ENCODE measurements around the gene USP49.

USP49 gene

DNA sequence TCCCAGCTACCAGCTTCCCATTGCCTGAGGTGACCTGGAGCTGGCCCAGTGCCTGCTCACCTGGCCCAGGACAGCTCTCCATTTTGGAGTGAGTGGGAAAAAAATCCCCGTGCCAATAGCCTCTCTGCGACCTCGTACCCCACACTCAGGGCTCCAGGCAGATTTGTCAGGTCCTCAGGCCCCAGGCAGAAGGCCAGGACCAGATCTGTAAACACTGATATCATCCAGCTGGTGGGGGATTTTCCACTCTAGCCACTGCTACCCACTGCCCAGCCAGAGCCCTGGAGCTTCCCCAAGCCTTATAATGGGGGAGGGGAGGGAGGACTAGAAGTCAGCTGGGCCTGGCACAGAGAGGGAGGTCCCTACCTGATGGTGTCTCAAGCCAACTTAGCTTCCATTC, 146.6 kb downstream of the USP49 start:
- DNase-seq, result no peak

DNA sequence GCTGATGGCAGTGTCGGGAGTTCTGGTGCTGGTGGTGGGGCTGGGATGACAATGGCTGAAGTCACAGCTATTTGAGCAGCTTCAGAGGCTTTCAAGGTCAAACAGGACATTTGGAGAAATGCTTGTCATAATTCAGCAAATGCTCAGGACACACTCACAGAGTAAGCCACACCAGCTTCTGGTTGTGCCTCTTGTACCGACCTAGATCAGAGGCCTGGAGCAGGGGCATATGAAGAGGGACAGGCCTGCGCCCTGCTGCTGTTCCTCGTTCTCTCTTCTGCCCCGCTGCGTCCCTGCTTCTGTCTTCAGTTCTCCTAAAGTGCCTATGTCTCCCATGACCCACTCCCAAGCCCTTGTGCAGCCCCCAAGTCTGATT, 147.1 kb downstream of the USP49 start:
- no peak for DNase-seq

DNA sequence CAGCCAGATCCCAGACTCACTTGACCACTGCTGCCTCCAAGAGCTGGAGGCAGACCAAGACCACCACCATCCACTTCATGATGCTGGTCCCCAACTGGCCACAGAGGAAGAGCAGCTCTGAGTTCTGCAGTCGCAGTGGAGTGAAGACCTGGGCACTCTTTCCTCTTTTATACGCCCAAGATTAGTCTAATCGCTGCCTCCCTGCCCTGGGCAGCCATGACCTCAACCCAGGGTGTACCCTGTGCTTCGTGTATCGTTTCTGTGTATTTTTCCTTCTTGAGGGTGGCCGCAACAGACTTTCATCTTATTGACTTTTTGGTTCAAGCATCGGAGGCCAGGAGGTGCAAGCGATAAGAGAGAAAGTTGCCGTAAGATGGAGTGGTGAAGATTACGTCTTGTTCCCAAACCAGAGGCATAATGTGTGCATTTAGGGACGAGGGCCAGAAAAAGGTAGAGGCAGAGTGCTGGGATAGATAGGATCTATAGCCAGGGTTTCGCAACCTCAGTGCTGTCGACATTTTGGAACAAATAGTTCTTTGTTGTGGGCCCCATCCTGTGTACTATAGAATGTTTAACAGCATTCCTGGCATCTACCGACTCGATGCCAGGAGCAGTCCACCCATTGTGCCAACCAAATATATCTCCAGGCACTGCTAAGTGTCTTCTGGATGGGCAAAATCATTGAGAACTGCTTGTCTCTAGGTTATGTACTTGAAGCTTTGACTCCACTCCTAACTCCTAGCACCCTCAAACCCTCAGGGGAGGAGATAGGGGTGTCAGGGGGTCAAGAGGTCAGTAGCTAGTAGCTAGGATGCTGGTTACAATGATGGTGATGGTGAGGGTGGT, 147.7 kb downstream of the USP49 start, which contains the start of gene PGC:
TSS of gene PGC (minus strand) at position 142 of the 846 bp plus-strand sequence. CDS start at position 79, 63 bp downstream.
- no peak for DNase-seq

DNA sequence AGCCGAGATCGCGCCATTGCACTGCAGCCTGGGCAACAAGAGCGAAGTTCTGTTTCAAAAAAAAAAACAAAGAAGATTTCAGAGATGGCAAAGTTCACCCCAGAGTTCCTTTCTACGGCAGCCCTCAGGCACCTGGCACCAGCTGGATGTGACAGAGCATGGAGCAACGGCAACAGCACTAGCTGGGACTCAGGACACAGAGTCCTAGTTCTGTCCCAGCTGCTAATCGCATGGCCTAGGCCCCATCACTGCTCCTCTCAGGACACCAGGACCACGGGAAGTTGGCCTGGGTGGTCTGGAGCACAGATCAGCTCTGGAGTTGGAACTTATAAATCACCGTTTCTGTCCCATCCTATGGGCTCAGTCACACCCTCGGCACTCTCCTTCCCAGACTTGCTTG, 149.1 kb downstream of the USP49 start:
- DNase-seq, result no peak

DNA sequence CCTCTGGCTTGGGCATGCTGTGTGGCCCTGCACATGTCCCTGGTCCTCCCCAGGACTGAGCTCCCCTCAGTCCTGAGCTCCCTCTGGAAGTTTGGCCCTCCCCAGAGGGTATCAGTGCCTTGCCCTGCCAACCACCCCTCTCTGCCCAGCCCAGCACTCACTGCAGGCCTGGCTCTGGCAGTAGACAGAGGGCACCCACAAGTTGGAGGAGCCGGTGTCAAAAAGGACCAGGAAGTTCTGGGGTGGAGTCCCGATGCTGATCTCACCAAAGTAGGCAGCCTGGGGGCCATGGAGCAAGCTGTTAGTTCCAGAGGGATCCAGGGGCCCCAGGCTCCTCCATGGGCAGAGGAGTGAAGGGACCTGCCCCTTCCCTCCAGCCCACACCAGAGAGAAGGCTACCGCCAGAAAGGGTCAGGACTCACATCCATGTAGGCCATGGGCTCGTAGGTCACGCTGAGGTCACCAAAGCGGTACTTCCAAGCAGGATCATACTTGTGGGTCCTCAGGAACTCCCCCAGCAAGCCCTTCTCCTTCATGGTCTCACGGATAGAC, 150.9 kb downstream of the USP49 start:
- no peak for DNase-seq

DNA sequence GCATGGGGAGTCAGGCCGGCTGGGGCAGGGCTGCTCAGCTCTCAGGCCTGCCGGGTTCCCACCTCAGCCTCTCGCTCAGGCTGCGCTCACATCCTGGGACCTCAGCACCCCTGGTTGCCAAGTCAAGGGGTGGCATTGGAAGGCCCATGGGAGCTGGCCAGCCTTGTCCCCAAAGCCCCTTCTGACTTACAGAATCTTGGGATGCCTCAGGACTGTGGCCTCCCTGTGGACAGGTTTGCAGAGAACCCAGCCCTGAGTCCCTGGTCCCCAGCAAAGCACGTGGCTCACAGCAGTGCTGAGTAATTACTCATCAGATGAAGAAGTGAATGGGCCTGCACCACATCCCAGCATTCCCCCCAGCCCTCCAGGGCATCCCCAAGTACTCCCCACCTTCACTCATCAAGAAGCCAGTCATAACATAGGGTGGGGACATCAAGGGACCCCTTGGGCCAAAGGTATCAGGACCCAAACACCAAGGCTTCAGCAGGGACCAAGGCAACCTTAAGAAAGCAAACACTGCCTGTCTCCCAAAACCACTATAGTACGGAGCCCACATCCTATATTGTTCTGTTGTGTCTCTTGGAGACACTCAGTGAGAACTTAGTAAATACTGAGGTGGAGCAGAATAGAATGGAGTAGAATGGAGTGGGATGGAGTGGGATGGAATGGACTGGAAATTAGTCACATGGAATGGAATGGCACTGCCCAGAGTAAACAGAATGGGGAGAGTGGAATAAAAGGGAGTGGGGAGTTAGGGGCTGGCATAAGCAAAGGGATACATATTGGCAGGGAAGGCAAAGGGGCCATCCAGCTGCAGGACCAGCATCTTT, 151.6 kb downstream of the USP49 start:
- DNase-seq, result no peak

DNA sequence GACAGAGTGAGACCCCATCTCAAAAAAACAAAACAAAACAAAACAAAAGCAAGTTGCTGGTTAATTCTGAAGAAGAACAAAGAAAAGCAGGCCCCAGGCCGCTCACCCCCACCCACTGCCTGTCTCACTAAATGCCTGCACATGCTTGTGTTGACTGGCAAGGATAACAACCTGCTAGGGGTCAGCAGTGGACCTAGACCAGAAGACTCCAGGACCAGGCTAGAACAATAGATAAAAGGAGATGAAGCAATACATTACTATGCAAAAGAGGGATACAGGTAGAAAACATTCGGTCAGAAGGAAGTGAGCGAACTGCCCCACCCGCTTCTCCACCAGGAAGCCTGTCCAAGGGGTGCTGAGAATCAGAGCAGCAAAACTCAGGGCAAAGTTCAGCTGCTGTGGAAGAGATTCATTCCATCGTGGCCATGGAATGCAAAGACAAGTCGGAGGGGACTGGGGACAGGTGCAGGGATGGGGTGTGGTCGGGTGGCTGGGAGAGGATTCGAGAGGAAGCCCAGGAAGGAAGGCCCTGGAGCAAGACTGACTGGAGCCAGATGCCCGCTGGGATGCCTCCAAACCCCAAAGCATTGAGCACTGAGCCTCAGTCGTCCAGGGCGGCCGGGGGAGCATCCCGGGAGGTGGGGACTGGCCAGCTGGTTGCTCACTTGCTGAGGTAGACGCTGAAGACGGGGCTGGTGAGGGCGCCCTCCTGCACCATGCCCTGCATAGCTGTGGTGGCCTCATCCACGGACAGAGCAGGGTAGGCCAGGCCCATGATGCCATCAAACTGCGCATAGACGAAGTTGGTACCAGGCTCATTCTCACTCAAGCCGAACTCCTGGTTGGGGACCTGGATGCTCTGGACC, 153.3 kb downstream of the USP49 start:
- DNase-seq, result no peak

DNA sequence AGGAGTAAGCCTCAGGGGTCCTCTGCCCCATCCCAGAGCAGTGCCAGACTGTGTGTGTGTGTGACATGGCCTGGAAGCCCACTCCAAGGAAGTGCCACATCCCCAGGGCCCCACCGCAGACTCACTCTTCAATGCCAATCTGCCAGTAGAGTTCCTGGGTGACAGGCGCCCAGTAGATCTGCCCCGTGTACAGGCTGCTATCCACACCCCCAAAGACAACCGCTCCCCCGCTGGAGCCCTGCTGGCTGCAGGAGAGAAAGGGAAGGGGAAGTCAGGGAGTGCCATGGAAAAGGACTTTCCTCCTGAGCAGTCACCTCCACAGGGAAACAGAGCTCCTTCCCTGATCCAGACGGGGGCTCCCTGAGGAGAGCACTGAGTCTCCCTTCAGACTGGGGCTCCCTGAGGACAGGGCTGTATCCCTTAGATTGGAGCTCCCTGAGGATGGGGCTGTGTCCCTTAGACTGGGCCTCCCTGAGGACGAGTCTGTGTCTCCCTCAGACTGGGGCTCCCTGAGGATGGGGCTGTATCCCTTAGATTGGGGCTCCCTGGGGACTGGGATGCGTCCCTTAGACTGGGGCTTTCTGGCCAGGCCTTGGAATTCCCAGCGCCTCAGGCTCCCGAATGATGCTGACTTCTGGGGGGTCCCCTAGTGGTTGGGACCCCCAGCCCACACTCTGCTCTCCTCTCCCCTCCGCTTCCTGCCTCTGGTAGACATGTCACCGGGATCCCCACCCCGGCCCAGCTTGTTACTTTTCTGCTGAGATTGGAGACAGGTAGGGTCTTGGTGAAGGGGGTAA, 154.6 kb downstream of the USP49 start:
- no peak for DNase-seq
